Muscle layer of duodenum (tissue), 2 donors: ENCODE results near the gene RPL38.
A peak's percentile ranks its signal among the peaks of the same experiment; 100 is the strongest.

ENCODE experiments used
- H3K27ac ChIP-seq: one replicate; pipeline ENCODE4 v1.7.0; 2013; ENCODE audit warnings: mild to moderate bottlenecking, low read length
- H3K27me3 ChIP-seq: one replicate; pipeline ENCODE4 v1.7.0; 2013; ENCODE audit warnings: low read depth, mild to moderate bottlenecking, control low read depth, low read length
- H3K36me3 ChIP-seq, 2 donors: one replicate each; pipeline ENCODE4 v1.7.0; 2013; ENCODE audit warnings: low read length in 2 of 2, control low read depth in 1 of 2, mild to moderate bottlenecking in 1 of 2; ENCODE audit not compliant: insufficient read depth in 2 of 2, control insufficient read depth in 1 of 2
- H3K4me1 ChIP-seq, 2 donors: one replicate each; pipeline ENCODE4 v1.7.0; 2013; ENCODE audit warnings: low read length in 2 of 2, mild to moderate bottlenecking in 2 of 2, control low read depth in 1 of 2, moderate library complexity in 1 of 2; ENCODE audit not compliant: insufficient read depth in 2 of 2, control insufficient read depth in 1 of 2
- H3K4me3 ChIP-seq, 2 donors: one replicate each; pipeline ENCODE4 v1.7.0; 2013; ENCODE audit warnings: low read length in 2 of 2, low read depth in 1 of 2, mild to moderate bottlenecking in 1 of 2
- H3K9me3 ChIP-seq, 2 donors: one replicate each; pipeline ENCODE4 v1.7.0; 2013; ENCODE audit warnings: low read length in 2 of 2, control low read depth in 1 of 2, mild to moderate bottlenecking in 1 of 2; ENCODE audit not compliant: control insufficient read depth in 1 of 2
- donor health status: healthy.

RPL38 gene

GRCh38 chr17:74203439-74204240, at the start of gene RPL38:
RPL38 (plus strand) TSS chr17:74203678; CDS start chr17:74203956, 278 bp downstream.
- H3K36me3 ChIP-seq: peaks cover 15 to 25% of the 10 kb centered on the region in 2 donors
- no peaks in the 10 kb centered on the region for H3K9me3 ChIP-seq
- no peaks in the 10 kb centered on the region for H3K27me3 ChIP-seq
- peaks cover 10 to 41% of the 10 kb centered on the region in 2 donors for H3K4me1 ChIP-seq
- peak within 1 kb of the TSS; percentile 90 to 98 for H3K4me3 ChIP-seq
- H3K27ac ChIP-seq: peak within 1 kb of the TSS; percentile 90

- Histone ChIP-seq H3K27me3 (no peaks in the 10 kb centered on the region), H3K36me3 (no peaks in the 10 kb centered on the region), H3K9me3 (peaks cover 0 to 3% of the 10 kb centered on the region in 2 donors), H3K4me1 (peaks cover 0 to 9% of the 10 kb centered on the region in 2 donors), H3K27ac (no peak overlapping the region), H3K4me3 (no peak overlapping the region)
Measured at GRCh38 chr17:74153821-74154430, 49.6 kb upstream of the RPL38 start.

- Histone ChIP-seq H3K9me3 (peaks cover 0 to 4% of the 10 kb centered on the region in 2 donors), H3K27me3 (no peaks in the 10 kb centered on the region), H3K4me3 (no peak overlapping the region), H3K4me1 (peaks cover 0 to 9% of the 10 kb centered on the region in 2 donors), H3K27ac (no peak overlapping the region), H3K36me3 (no peaks in the 10 kb centered on the region)
Measured at GRCh38 chr17:74156878-74157277, 46.6 kb upstream of the RPL38 start.

GRCh38 chr17:74157366-74157765, 46.1 kb upstream of the RPL38 start:
- no peaks in the 10 kb centered on the region for H3K27me3 ChIP-seq
- peaks cover 0 to 9% of the 10 kb centered on the region in 2 donors for H3K4me1 ChIP-seq
- H3K4me3 ChIP-seq: no peak overlapping the region
- peaks cover 0 to 4% of the 10 kb centered on the region in 2 donors for H3K9me3 ChIP-seq
- no peaks in the 10 kb centered on the region for H3K36me3 ChIP-seq
- no peak overlapping the region for H3K27ac ChIP-seq

GRCh38 chr17:74158761-74159160, 44.7 kb upstream of the RPL38 start:
- no peaks in the 10 kb centered on the region for H3K27me3 ChIP-seq
- H3K4me3 ChIP-seq: no peak overlapping the region
- H3K36me3 ChIP-seq: no peaks in the 10 kb centered on the region
- no peak overlapping the region for H3K27ac ChIP-seq
- no peaks in the 10 kb centered on the region for H3K4me1 ChIP-seq
- H3K9me3 ChIP-seq: peaks cover 0 to 4% of the 10 kb centered on the region in 2 donors

GRCh38 chr17:74159226-74159840, 44.1 kb upstream of the RPL38 start:
- Histone ChIP-seq H3K4me3 (no peak overlapping the region), H3K27me3 (no peaks in the 10 kb centered on the region), H3K27ac (no peak overlapping the region), H3K4me1 (no peaks in the 10 kb centered on the region), H3K9me3 (peaks cover 0 to 4% of the 10 kb centered on the region in 2 donors), H3K36me3 (no peaks in the 10 kb centered on the region)

- Histone ChIP-seq H3K27me3 (no peaks in the 10 kb centered on the region), H3K4me3 (no peak overlapping the region), H3K36me3 (no peaks in the 10 kb centered on the region), H3K4me1 (no peaks in the 10 kb centered on the region), H3K9me3 (peaks cover 0 to 4% of the 10 kb centered on the region in 2 donors), H3K27ac (no peak overlapping the region)
Measured at GRCh38 chr17:74160656-74161502, 42.6 kb upstream of the RPL38 start.

GRCh38 chr17:74161503-74161875, 42.0 kb upstream of the RPL38 start:
- Histone ChIP-seq H3K9me3 (peaks cover 0 to 4% of the 10 kb centered on the region in 2 donors), H3K27me3 (no peaks in the 10 kb centered on the region), H3K27ac (no peak overlapping the region), H3K36me3 (no peaks in the 10 kb centered on the region), H3K4me1 (no peaks in the 10 kb centered on the region), H3K4me3 (no peak overlapping the region)

- Histone ChIP-seq H3K36me3 (no peaks in the 10 kb centered on the region), H3K27ac (no peak overlapping the region), H3K9me3 (peaks cover 0 to 4% of the 10 kb centered on the region in 2 donors), H3K4me1 (no peaks in the 10 kb centered on the region), H3K4me3 (no peak overlapping the region), H3K27me3 (no peaks in the 10 kb centered on the region)
Measured at GRCh38 chr17:74163271-74163821, 40.1 kb upstream of the RPL38 start.

- Histone ChIP-seq H3K4me3 (no peak overlapping the region), H3K4me1 (no peaks in the 10 kb centered on the region), H3K27ac (no peak overlapping the region), H3K36me3 (no peaks in the 10 kb centered on the region), H3K9me3 (peaks cover 0 to 2% of the 10 kb centered on the region in 2 donors), H3K27me3 (no peaks in the 10 kb centered on the region)
Measured at GRCh38 chr17:74163836-74164235, 39.6 kb upstream of the RPL38 start.
